HCT116 (cell line): Measurements from ENCODE around the gene HGFAC. TPM values are rescaled to one million over a fixed set of nuclear protein-coding genes. Genes with fewer than 3 reads are reported as not detected.

Source experiments
- ATAC-seq: fragments of 200-7000 bp; cut with Tn5 transposase; 2 replicates; pipeline ENCODE4 v1.9.1; 2020; ENCODE audit warnings: mild to moderate bottlenecking, moderate library complexity
- BruUV-seq: library from RNA; stranded (reverse); fragments of 400-500 nt; replicated peaks from 2 replicates; lab custom pipeline; 2021; lab: Mats Ljungman, UMichigan
- CTCF ChIA-PET: fragments of 300-600 bp; sonication (Branson Sonifier 250); formaldehyde crosslinking; loops from one replicate; lab custom pipeline; 2021; ENCODE audit warnings: antibody characterized with exemption; lab: Charles Lee
- POLR2A ChIA-PET: fragments of 300-600, 350-600 bp; sonication (Branson Sonifier 250); formaldehyde crosslinking; loops from one replicate; lab custom pipeline; 2021; ENCODE audit warnings: antibody characterized with exemption; lab: Charles Lee
- RAD21 ChIA-PET, 2 experiments: fragments of 300-600 bp; sonication (Branson Sonifier 250); formaldehyde crosslinking; loops; one replicate each; lab custom pipeline; 2023; ENCODE audit warnings: low total read pairs in 2 of 2; ENCODE audit not compliant: uncharacterized antibody in 2 of 2, unreplicated experiment in 2 of 2, low non-redundant PET in 1 of 2; lab: Charles Lee
- DNase-seq: peaks from one replicate; pipeline ENCODE4 v3.0.0-alpha.2; 2010; ENCODE audit warnings: low read depth, low spot score
- H2AFZ ChIP-seq: fragments of 200-600 bp; shearing (Covaris generic), sonication (generic); 2 replicates; pipeline ENCODE4 v1.6.1; 2017; ENCODE audit warnings: low read depth, mixed run types, mixed read lengths, antibody characterized with exemption, low read length; ENCODE audit not compliant: poor library complexity, severe bottlenecking
- H3K27ac ChIP-seq: 2 replicates; pipeline ENCODE4 v1.5.1; 2012; ENCODE audit warnings: low read depth, low read length
- H3K27me3 ChIP-seq: fragments of 200-600 bp; sonication (generic); 2 replicates; pipeline ENCODE4 v1.6.1; 2016; ENCODE audit warnings: mixed run types, low read length, mixed read lengths; ENCODE audit not compliant: insufficient read depth
- H3K36me3 ChIP-seq, 2 experiments: fragments of 200-500 bp in 1 of 2; fragments of 200-600 bp in 1 of 2; sonication (Bioruptor generic) in 1 of 2; sonication (generic) in 1 of 2; 2 replicates each; pipeline versions ENCODE4 v1.5.1 to v1.6.1; 2014 to 2016; ENCODE audit warnings: low read length in 2 of 2, inconsistent platforms in 1 of 2, mixed read lengths in 1 of 2, mixed run types in 1 of 2; ENCODE audit not compliant: insufficient read depth in 2 of 2, control insufficient read depth in 1 of 2
- H3K4me1 ChIP-seq, 2 experiments: fragments of 200-600 bp in 1 of 2; sonication (generic) in 1 of 2; 2 replicates each; pipeline versions ENCODE4 v1.5.1 to v1.6.1; 2012 to 2017; ENCODE audit warnings: low read length in 2 of 2, inconsistent platforms in 1 of 2, mild to moderate bottlenecking in 1 of 2, mixed read lengths in 1 of 2, mixed run types in 1 of 2, moderate library complexity in 1 of 2; ENCODE audit not compliant: insufficient read depth in 2 of 2, control insufficient read depth in 1 of 2
- H3K4me2 ChIP-seq: fragments of 200-600 bp; sonication (generic); 2 replicates; pipeline ENCODE4 v1.6.1; 2017; ENCODE audit warnings: mixed run types, low read length, mixed read lengths
- H3K4me3 ChIP-seq, 2 experiments: fragments of 200-600 bp in 1 of 2; sonication (generic) in 1 of 2; replicated peaks in 1 of 2; 2 replicates each; pipeline ENCODE4 v1.5.1; 2011 to 2016; ENCODE audit warnings: low read length in 2 of 2, control low read depth in 1 of 2, low read depth in 1 of 2, mild to moderate bottlenecking in 1 of 2, mixed read lengths in 1 of 2, mixed run types in 1 of 2
- H3K79me2 ChIP-seq: fragments of 200-600 bp; sonication (generic); 2 replicates; pipeline ENCODE4 v1.6.1; 2017; ENCODE audit warnings: mild to moderate bottlenecking, mixed run types, low read length, moderate library complexity, mixed read lengths; ENCODE audit not compliant: insufficient read depth
- H3K9ac ChIP-seq: fragments of 200-600 bp; sonication (generic); 2 replicates; pipeline ENCODE4 v1.6.1; 2016; ENCODE audit warnings: low read length, mixed read lengths
- H3K9me2 ChIP-seq: fragments of 200-600 bp; sonication (generic), shearing (Covaris generic); 2 replicates; pipeline ENCODE4 v1.6.1; 2017; ENCODE audit warnings: mixed run types, mild to moderate bottlenecking, moderate library complexity; ENCODE audit not compliant: insufficient read depth
- H3K9me3 ChIP-seq, 2 experiments: fragments of 200-500 bp in 1 of 2; fragments of 200-600 bp in 1 of 2; sonication (Bioruptor generic) in 1 of 2; sonication (generic) in 1 of 2; 2 replicates each; pipeline ENCODE4 v1.6.1; 2014 to 2017; ENCODE audit warnings: low read length in 2 of 2, mixed read lengths in 2 of 2, inconsistent platforms in 1 of 2, low read depth in 1 of 2, mild to moderate bottlenecking in 1 of 2, mixed run types in 1 of 2, moderate library complexity in 1 of 2; ENCODE audit not compliant: control insufficient read depth in 1 of 2, insufficient read depth in 1 of 2
- H4K20me1 ChIP-seq: fragments of 200-600 bp; sonication (generic), shearing (Covaris generic); 2 replicates; pipeline ENCODE4 v1.6.1; 2017; ENCODE audit warnings: mixed run types, mild to moderate bottlenecking, moderate library complexity; ENCODE audit not compliant: insufficient read depth
- ATF3 ChIP-seq: IDR thresholded peaks from 2 replicates; pipeline ENCODE4 v1.6.1; 2012
- CBX3 ChIP-seq: IDR thresholded peaks from 2 replicates; pipeline ENCODE4 v1.6.1; 2012; ENCODE audit warnings: low read depth
- CEBPB ChIP-seq: IDR thresholded peaks from 2 replicates; pipeline ENCODE4 v1.6.1; 2012; ENCODE audit warnings: low read depth
- CTCF ChIP-seq, 3 experiments: fragments of 200-600 bp in 1 of 3; sonication (generic) in 1 of 3; IDR thresholded peaks in 2 of 3; conservative IDR thresholded peaks in 1 of 3; 2 replicates each; pipeline ENCODE4 v1.5.1; 2012 to 2017; ENCODE audit warnings: low read depth in 2 of 3, low read length in 2 of 3, antibody characterized with exemption in 1 of 3, borderline replicate concordance in 1 of 3, control low read depth in 1 of 3, mild to moderate bottlenecking in 1 of 3, mixed read lengths in 1 of 3, mixed run types in 1 of 3, moderate library complexity in 1 of 3; ENCODE audit not compliant: insufficient read depth in 1 of 3
- EGR1 ChIP-seq: IDR thresholded peaks from 2 replicates; pipeline ENCODE4 v1.6.1; 2012; ENCODE audit warnings: low read depth
- ELF1 ChIP-seq: IDR thresholded peaks from 2 replicates; pipeline ENCODE4 v1.6.1; 2012; ENCODE audit warnings: low read depth, borderline replicate concordance
- EZH2phosphoT487 ChIP-seq: fragments of 200-600 bp; IDR thresholded peaks from 2 replicates; pipeline ENCODE4 v1.6.1; 2018; ENCODE audit warnings: antibody characterized with exemption, borderline replicate concordance
- FOSL1 ChIP-seq: IDR thresholded peaks from 2 replicates; pipeline ENCODE4 v1.6.1; 2012; ENCODE audit warnings: low read depth
- JUND ChIP-seq: IDR thresholded peaks from 2 replicates; pipeline ENCODE4 v1.6.1; 2012
- MAX ChIP-seq: IDR thresholded peaks from 2 replicates; pipeline ENCODE4 v1.6.1; 2012
- POLR2A ChIP-seq: IDR thresholded peaks from 2 replicates; pipeline ENCODE4 v1.7.0; 2011; ENCODE audit warnings: borderline replicate concordance; ENCODE audit not compliant: insufficient read depth, insufficient read length; ENCODE audit errors: extremely low read depth
- RAD21 ChIP-seq: IDR thresholded peaks from 2 replicates; pipeline ENCODE4 v1.6.1; 2012; ENCODE audit warnings: low read depth, mild to moderate bottlenecking
- REST ChIP-seq: IDR thresholded peaks from 2 replicates; pipeline ENCODE4 v1.6.1; 2012; ENCODE audit warnings: low read depth
- SIN3A ChIP-seq: IDR thresholded peaks from 2 replicates; pipeline ENCODE4 v1.6.1; 2012; ENCODE audit warnings: low read depth
- SRF ChIP-seq: IDR thresholded peaks from 2 replicates; pipeline ENCODE4 v1.6.1; 2012; ENCODE audit warnings: low read depth
- TCF7L2 ChIP-seq: IDR thresholded peaks from 2 replicates; pipeline ENCODE4 v1.7.0; 2011; ENCODE audit warnings: borderline replicate concordance, inconsistent platforms; ENCODE audit not compliant: insufficient read depth, insufficient read length; ENCODE audit errors: extremely low read depth
- YY1 ChIP-seq: IDR thresholded peaks from 2 replicates; pipeline ENCODE4 v1.6.1; 2011; ENCODE audit warnings: low read length, low read depth, moderate library complexity, mild to moderate bottlenecking; ENCODE audit not compliant: insufficient replicate concordance; ENCODE audit errors: extremely low read depth
- ZFX ChIP-seq: fragments of 450-650 bp; IDR thresholded peaks from 2 replicates; pipeline ENCODE4 v1.6.1; 2017
- intact Hi-C: fragments of 100-400 bp; cut with micrococcal nuclease; formaldehyde crosslinking; loops from 2 replicates; pipeline ENCODE4 v1.10.0; 2022
- total RNA-seq: library from RNA; stranded (reverse); gene quantifications from one replicate; pipeline ENCODE4 v1.2.1, GENCODE V29; 2021; ENCODE audit not compliant: unreplicated experiment

Gene HGFAC
- total RNA-seq, 1 experiment from 2014 or later, result 1.1 TPM

GRCh38 chr4:3420606-3420955 is 21.2 kb upstream of the HGFAC start:
- Histone ChIP-seq H4K20me1 (no peaks in the 10 kb centered on the region), H3K36me3 (no peaks in the 10 kb centered on the region), H3K9me2 (no peaks in the 10 kb centered on the region), H3K27ac (no peak overlapping the region), H3K4me3 (no peak overlapping the region), H2AFZ (no peak overlapping the region), H3K4me1 (no peaks in the 10 kb centered on the region), H3K9ac (no peak overlapping the region), H3K79me2 (no peaks in the 10 kb centered on the region), H3K27me3 (no peaks in the 10 kb centered on the region), H3K4me2 (no peak overlapping the region), H3K9me3 (no peaks in the 10 kb centered on the region)
- intact Hi-C loops, result no loop called here
- no TSS peak for BruUV-seq
- TF ChIP-seq TCF7L2 (no peak), SIN3A (no peak), POLR2A (no peak), YY1 (no peak), REST (no peak), CBX3 (no peak), CEBPB (no peak), RAD21 (no peak), EZH2phosphoT487 (no peak), ELF1 (no peak), CTCF (IDR thresholded peaks at IDR 0.05 in 2 of 3, conservative IDR thresholded peaks at IDR 0.05 in 1 of 3; ENCODE audit: borderline replicate concordance in 1 of 3, insufficient read depth in 1 of 3, low read depth in 2 of 3, low read length in 2 of 3) (no peak), ZFX (no peak), SRF (no peak), ATF3 (no peak), FOSL1 (no peak), JUND (no peak), EGR1 (no peak), MAX (no peak)
- DNase-seq (no peak), ATAC-seq (no peak)
- CTCF ChIA-PET, result no interaction called here
- RAD21 ChIA-PET, result no interaction called here
- POLR2A ChIA-PET, result no interaction called here
